Measurements from ENCODE around the gene RETREG3.

Gene RETREG3

DNA sequence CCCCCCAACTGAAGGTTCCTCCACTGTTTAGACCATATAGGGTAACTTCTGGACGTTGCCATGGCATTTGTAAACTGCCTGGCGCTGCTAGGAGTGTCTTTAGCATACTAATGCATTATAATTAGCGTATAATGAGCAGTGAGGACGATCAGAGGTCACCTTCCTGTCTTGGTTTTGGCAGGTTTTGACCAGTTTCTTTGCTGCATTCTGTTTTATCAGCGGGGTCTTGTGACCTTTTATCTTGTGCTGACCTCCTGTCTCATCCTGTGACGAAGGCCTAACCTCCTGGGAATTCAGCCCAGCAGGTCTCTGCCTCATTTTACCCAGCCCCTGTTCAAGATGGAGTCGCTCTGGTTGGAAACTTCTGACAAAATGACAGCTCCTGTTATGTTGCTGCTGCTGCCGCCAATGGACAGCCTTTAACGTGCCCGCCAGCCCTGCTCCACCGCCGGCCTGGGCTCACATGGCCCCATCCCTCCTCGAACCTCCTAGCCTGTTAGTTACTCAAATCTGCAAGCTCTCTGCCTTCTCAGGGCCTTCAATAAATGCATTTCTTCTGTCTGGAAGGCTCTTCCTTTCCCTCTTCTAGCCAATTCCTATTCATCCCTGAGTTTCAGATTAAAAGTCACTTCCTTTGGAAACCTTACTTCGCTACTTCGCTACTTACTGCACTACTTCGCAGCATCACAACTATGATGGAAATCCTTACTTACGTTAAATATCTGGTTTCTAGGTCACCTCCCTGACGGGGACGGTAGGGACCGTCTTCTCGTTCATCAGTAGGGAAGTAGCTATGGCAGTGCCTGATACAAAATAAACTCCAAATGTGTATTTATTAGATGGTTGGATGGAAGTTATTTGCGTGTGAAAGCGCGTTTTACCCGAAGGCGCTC, 73.8 kb downstream of the RETREG3 start:
- DNase-seq (ENCODE audit: low read depth), result no peak
- peak overlapping the region; percentile 60 for H3K4me3 ChIP-seq (ENCODE audit: low read depth, low read length)
- TF ChIP-seq, protein P1, sequence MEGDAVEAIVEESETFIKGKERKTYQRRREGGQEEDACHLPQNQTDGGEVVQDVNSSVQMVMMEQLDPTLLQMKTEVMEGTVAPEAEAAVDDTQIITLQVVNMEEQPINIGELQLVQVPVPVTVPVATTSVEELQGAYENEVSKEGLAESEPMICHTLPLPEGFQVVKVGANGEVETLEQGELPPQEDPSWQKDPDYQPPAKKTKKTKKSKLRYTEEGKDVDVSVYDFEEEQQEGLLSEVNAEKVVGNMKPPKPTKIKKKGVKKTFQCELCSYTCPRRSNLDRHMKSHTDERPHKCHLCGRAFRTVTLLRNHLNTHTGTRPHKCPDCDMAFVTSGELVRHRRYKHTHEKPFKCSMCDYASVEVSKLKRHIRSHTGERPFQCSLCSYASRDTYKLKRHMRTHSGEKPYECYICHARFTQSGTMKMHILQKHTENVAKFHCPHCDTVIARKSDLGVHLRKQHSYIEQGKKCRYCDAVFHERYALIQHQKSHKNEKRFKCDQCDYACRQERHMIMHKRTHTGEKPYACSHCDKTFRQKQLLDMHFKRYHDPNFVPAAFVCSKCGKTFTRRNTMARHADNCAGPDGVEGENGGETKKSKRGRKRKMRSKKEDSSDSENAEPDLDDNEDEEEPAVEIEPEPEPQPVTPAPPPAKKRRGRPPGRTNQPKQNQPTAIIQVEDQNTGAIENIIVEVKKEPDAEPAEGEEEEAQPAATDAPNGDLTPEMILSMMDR (IDR thresholded peaks at IDR 0.05; ENCODE audit: low read depth, low read length, missing control alignments), result no peak

DNA sequence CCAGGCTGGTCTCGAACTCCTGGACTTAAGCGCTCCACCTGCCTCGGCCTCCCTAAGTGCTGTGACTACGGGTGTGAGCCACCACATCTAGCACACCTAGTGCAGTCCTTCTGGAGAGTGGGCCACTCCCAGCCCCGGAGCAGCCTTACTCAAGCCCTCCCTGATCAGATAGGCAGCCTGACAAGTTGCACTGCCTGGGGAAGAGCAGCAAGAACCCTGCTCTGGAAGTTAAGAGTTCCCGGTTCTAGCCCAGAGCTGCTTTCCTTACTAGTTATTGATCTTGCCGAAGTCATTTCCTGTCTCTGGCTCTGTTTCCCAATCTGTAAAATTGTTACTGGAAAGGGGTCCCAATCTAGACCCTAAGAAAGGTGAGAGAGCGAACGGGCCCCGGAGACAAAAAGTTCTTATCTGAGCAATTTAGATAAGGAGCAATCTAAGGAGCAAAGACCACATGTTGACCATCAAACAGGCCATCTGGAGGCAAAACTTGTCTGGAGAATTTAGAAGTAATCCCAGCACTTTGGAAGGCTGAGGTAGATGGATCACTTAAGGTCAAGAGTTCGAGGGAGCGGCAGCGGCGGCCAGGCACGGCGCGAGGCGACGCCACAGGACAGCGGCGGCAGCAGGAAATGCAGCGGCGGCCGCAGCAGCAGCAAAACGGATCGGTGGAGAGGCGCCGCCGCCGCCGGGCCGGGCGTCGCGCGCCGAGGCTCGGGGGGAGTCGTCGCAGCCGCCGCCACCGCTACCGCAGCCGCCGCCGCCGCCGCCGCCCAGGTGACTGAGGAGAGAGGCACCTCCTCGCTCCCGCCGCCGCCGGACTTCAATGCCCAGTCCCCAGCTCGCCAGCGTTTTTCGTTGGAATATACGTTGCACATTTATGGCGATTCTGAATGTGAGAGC, 77.5 kb downstream of the RETREG3 start:
- TF ChIP-seq, protein P1 (IDR thresholded peaks at IDR 0.05; ENCODE audit: low read depth, low read length, missing control alignments), result peak; percentile 58
- DNase-seq (ENCODE audit: low read depth), result no peak
- H3K4me3 ChIP-seq (ENCODE audit: low read depth, low read length), result peak overlapping the region; percentile 45

DNA sequence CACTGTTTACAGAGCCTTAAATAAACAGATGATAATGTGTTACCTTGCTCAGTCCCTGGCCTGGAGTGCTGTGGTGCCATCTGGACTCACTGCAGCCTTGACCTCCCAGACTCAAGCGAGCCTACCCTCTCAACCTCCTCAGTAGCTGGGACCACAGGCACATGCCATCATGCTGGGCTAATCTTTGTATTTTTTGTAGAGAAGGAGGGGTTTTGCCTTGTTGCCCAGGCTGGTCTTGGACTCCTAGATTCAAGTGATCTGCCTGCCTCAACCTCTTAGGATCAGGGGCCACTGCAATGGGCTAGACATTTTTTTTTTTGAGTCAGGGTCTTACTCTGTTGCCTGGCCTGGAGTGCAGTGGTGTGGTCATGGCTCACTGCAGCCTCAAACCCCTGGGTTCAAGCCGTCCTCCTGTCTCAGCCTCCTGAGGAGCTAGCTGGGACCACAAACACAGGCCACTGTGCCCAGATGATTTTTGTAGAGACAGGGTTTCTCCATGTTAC, 78.2 kb downstream of the RETREG3 start:
- TF ChIP-seq, protein P1 (IDR thresholded peaks at IDR 0.05; ENCODE audit: low read depth, low read length, missing control alignments), result no peak
- DNase-seq (ENCODE audit: low read depth), result no peak
- H3K4me3 ChIP-seq (ENCODE audit: low read depth, low read length), result no peak overlapping the region
